Measurements from ENCODE around the gene STX19.
"Not testable (repeated sequence)": the region's sequence is repeated elsewhere in the genome, so short reads cannot be mapped to it uniquely, and the experiment has no call there.

Gene STX19

GRCh38 chr3:94028093-94028837 is at the start of gene STX19:
Gene STX19 (minus strand): TSS chr3:94028597. CDS start chr3:94015269, 13,328 bp downstream.
- DNase-seq = no peak

GRCh38 chr3:94076055-94076454 is 47.7 kb upstream of the STX19 start:
- no peak for DNase-seq

- DNase-seq = no peak
Measured at GRCh38 chr3:94071713-94072284, 43.4 kb upstream of the STX19 start.

GRCh38 chr3:94070341-94070911 is 42.0 kb upstream of the STX19 start:
- DNase-seq = no peak

GRCh38 chr3:94069194-94069813 is 40.9 kb upstream of the STX19 start:
- no peak for DNase-seq

GRCh38 chr3:94066506-94067500 is 38.4 kb upstream of the STX19 start:
- no peak for DNase-seq

GRCh38 chr3:94065819-94066480 is 37.6 kb upstream of the STX19 start:
- no peak for DNase-seq

- no peak for DNase-seq
Measured at GRCh38 chr3:94065122-94065521, 36.7 kb upstream of the STX19 start.

GRCh38 chr3:94064243-94064860 is 36.0 kb upstream of the STX19 start:
- DNase-seq = no peak

- DNase-seq = no peak
Measured at GRCh38 chr3:94063496-94064119, 35.2 kb upstream of the STX19 start.

GRCh38 chr3:94062513-94063404 is 34.4 kb upstream of the STX19 start, which contains the start of the genes DHFR2 and NSUN3:
Gene DHFR2 (minus strand): TSS chr3:94062916. CDS start chr3:94061511, 1,405 bp downstream.
Gene NSUN3 (plus strand): TSS chr3:94063061. CDS start chr3:94063127, 66 bp downstream.
- peak; percentile 84 to 93 for DNase-seq

- DNase-seq = no peak
Measured at GRCh38 chr3:94061297-94061696, 32.9 kb upstream of the STX19 start.

- DNase-seq = no peak
Measured at GRCh38 chr3:94050546-94050945, 22.1 kb upstream of the STX19 start.

- no peak for DNase-seq
Measured at GRCh38 chr3:94049267-94049666, 20.9 kb upstream of the STX19 start.

- DNase-seq = no peak
Measured at GRCh38 chr3:94046533-94046932, 18.1 kb upstream of the STX19 start.

- DNase-seq = not testable (repeated sequence)
Measured at GRCh38 chr3:94044100-94044936, 15.9 kb upstream of the STX19 start.

- no peak for DNase-seq
Measured at GRCh38 chr3:94043285-94043684, 14.9 kb upstream of the STX19 start.

GRCh38 chr3:94036909-94037507 is 8.6 kb upstream of the STX19 start:
- DNase-seq = no peak
